GM12875 (cell line): ENCODE results near the gene CHST5.

ENCODE experiments used
- H3K4me3 ChIP-seq: one replicate; pipeline ENCODE4 v1.5.1; 2011; ENCODE audit warnings: low read depth, low read length, control low read depth
- TF ChIP-seq, protein P1 (sequence below): IDR thresholded peaks from 2 replicates; pipeline ENCODE4 v1.5.1; 2011; ENCODE audit warnings: low read depth, mild to moderate bottlenecking, control low read depth, inconsistent platforms, low read length, moderate library complexity, borderline replicate concordance; ENCODE audit not compliant: insufficient read depth

The CHST5 gene

GRCh38 chr16:75535901-75536300 lies at the start of gene CHST5:
Gene CHST5, minus strand, starts transcription at chr16:75536108. Its CDS starts 5,724 bp downstream, at chr16:75530384.
- no peak within 1 kb of the TSS for H3K4me3 ChIP-seq
- TF ChIP-seq, protein P1, sequence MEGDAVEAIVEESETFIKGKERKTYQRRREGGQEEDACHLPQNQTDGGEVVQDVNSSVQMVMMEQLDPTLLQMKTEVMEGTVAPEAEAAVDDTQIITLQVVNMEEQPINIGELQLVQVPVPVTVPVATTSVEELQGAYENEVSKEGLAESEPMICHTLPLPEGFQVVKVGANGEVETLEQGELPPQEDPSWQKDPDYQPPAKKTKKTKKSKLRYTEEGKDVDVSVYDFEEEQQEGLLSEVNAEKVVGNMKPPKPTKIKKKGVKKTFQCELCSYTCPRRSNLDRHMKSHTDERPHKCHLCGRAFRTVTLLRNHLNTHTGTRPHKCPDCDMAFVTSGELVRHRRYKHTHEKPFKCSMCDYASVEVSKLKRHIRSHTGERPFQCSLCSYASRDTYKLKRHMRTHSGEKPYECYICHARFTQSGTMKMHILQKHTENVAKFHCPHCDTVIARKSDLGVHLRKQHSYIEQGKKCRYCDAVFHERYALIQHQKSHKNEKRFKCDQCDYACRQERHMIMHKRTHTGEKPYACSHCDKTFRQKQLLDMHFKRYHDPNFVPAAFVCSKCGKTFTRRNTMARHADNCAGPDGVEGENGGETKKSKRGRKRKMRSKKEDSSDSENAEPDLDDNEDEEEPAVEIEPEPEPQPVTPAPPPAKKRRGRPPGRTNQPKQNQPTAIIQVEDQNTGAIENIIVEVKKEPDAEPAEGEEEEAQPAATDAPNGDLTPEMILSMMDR = no peak

DNA sequence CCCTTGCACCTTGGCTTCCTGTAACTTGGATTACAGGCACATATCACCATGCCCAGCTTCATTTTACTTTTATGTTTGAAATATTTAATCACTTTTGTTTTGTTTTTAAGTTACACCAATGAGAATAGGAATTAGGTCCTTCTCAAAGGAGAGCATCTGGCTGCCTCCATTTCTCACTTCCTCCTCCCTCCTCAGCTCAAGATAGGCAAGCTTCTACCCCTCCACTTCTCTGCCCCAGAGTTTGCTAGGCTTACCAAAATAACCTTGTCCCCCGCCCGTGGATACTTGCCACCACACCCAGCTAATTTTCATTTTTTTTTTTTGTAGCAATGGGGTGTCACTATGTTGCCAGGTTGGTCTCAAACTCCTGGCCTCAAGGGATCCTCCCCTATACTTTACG lies 48.2 kb upstream of the CHST5 start:
- TF ChIP-seq, protein P1 = no peak
- no peak overlapping the region for H3K4me3 ChIP-seq

GRCh38 chr16:75579281-75579834 lies 43.5 kb upstream of the CHST5 start:
- TF ChIP-seq, protein P1 = no peak
- H3K4me3 ChIP-seq = no peak overlapping the region

- H3K4me3 ChIP-seq = no peak overlapping the region
- TF ChIP-seq, protein P1 = no peak
Measured at GRCh38 chr16:75578725-75579124, 42.8 kb upstream of the CHST5 start.

- TF ChIP-seq, protein P1 = no peak
Measured at GRCh38 chr16:75578212-75578611, 42.3 kb upstream of the CHST5 start.

GRCh38 chr16:75576384-75576811 lies 40.5 kb upstream of the CHST5 start:
- H3K4me3 ChIP-seq = no peak overlapping the region
- TF ChIP-seq, protein P1 = no peak

More at GRCh38 chr16:75578212-75578611, 42.3 kb upstream of the CHST5 start:
- H3K4me3 ChIP-seq = no peak overlapping the region

- TF ChIP-seq, protein P1 = no peak
Measured at GRCh38 chr16:75575958-75576357, 40.0 kb upstream of the CHST5 start.

More at GRCh38 chr16:75575958-75576357, 40.0 kb upstream of the CHST5 start:
- H3K4me3 ChIP-seq = no peak overlapping the region
